ENCODE data around the gene KIAA0825. TPM values are rescaled to one million over a fixed set of nuclear protein-coding genes. Genes with fewer than 3 reads are reported as not detected.

The KIAA0825 gene
- total RNA-seq, 1 experiment from 2014 or later: 1.9 TPM

DNA sequence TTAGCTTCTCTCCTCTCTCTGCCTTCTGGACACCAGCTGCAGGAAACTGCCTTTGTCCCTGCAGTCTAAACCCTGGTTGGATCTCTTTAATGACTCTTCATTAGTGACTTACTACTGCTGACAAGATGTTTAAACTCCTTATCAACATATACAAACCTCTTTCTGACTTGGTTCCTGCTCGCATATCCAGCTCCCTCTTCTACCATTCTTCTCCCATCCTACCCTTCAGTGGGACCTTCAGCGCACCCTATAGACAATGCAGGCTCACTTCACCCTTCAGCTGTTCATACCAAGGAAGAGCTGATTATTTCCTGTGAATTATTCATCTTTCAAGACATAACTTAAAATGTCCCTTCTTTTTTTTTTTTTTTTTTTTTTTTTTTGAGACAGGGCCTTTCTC lies 436.5 kb downstream of the KIAA0825 start:
- no peak overlapping the region for H3K4me3 ChIP-seq
- H3K4me1 ChIP-seq (replicated peaks; ENCODE audit: insufficient read depth): no peaks in the 10 kb centered on the region
- no peaks in the 10 kb centered on the region for H3F3A ChIP-seq (ENCODE audit: insufficient read depth, low read depth)
- intact Hi-C loops (cut with micrococcal nuclease; ENCODE audit: unreplicated experiment): no loop called here
- no peaks in the 10 kb centered on the region for H3K36me3 ChIP-seq (ENCODE audit: low read depth)
- TF ChIP-seq, protein P1, sequence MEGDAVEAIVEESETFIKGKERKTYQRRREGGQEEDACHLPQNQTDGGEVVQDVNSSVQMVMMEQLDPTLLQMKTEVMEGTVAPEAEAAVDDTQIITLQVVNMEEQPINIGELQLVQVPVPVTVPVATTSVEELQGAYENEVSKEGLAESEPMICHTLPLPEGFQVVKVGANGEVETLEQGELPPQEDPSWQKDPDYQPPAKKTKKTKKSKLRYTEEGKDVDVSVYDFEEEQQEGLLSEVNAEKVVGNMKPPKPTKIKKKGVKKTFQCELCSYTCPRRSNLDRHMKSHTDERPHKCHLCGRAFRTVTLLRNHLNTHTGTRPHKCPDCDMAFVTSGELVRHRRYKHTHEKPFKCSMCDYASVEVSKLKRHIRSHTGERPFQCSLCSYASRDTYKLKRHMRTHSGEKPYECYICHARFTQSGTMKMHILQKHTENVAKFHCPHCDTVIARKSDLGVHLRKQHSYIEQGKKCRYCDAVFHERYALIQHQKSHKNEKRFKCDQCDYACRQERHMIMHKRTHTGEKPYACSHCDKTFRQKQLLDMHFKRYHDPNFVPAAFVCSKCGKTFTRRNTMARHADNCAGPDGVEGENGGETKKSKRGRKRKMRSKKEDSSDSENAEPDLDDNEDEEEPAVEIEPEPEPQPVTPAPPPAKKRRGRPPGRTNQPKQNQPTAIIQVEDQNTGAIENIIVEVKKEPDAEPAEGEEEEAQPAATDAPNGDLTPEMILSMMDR (conservative IDR thresholded peaks at IDR 0.05): no peak
- TF ChIP-seq EZH2 (IDR thresholded peaks at IDR 0.05; ENCODE audit: low read depth): no peak
- no peaks in the 10 kb centered on the region for H3K9me2 ChIP-seq (ENCODE audit: insufficient read depth)
- no TSS peak for BruUV-seq (replicated peaks)
- no peaks in the 10 kb centered on the region for H3K79me2 ChIP-seq (ENCODE audit: low read depth)
- H3K9me3 ChIP-seq (ENCODE audit: insufficient read depth, low read depth): no peaks in the 10 kb centered on the region
- ChIA-PET POLR2A (ENCODE audit: unreplicated experiment) (no interaction called here), CTCF (no interaction called here)
- DNase-seq: no peak
- no peak overlapping the region for H3K27ac ChIP-seq
- no peaks in the 10 kb centered on the region for H4K20me1 ChIP-seq (ENCODE audit: insufficient read depth)
- no peak overlapping the region for H3K4me2 ChIP-seq
- H3K27me3 ChIP-seq (ENCODE audit: insufficient read depth, low read depth): no peaks in the 10 kb centered on the region
- H2AFZ ChIP-seq: no peak overlapping the region

DNA sequence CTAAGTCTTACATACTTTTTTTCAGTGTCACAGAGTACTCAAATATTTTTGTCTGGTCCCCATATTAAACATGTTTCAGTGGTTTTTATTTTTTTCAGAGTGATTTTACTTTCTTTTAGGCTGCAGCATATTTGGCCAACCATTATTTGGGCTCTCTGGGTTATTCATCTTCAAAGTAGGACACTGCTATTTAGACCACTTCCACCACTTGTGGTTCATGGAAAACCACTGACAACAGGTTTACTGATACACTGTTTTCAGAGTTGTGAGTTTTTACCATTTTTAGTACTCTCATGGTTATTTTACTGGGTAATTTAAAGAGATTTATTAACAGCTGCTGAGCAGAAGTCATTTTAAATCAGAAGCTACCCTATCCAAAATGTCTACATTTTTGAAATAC lies 437.6 kb downstream of the KIAA0825 start:
- Histone ChIP-seq H3K9me2 (ENCODE audit: insufficient read depth) (no peaks in the 10 kb centered on the region), H2AFZ (no peak overlapping the region), H3K4me1 (replicated peaks; ENCODE audit: insufficient read depth) (no peaks in the 10 kb centered on the region), H3K4me2 (no peak overlapping the region), H3K4me3 (no peak overlapping the region), H3F3A (ENCODE audit: insufficient read depth, low read depth) (no peaks in the 10 kb centered on the region), H3K27ac (no peak overlapping the region), H4K20me1 (ENCODE audit: insufficient read depth) (no peaks in the 10 kb centered on the region), H3K27me3 (ENCODE audit: insufficient read depth, low read depth) (no peaks in the 10 kb centered on the region), H3K79me2 (ENCODE audit: low read depth) (no peaks in the 10 kb centered on the region), H3K9me3 (ENCODE audit: insufficient read depth, low read depth) (no peaks in the 10 kb centered on the region), H3K36me3 (ENCODE audit: low read depth) (no peaks in the 10 kb centered on the region)
- BruUV-seq (replicated peaks): no TSS peak
- no peak for TF ChIP-seq EZH2 (IDR thresholded peaks at IDR 0.05; ENCODE audit: low read depth)
- TF ChIP-seq, protein P1 (conservative IDR thresholded peaks at IDR 0.05): no peak
- CTCF ChIA-PET: no interaction called here
- intact Hi-C loops (cut with micrococcal nuclease; ENCODE audit: unreplicated experiment): no loop called here
- POLR2A ChIA-PET (ENCODE audit: unreplicated experiment): no interaction called here
- no peak for DNase-seq

DNA sequence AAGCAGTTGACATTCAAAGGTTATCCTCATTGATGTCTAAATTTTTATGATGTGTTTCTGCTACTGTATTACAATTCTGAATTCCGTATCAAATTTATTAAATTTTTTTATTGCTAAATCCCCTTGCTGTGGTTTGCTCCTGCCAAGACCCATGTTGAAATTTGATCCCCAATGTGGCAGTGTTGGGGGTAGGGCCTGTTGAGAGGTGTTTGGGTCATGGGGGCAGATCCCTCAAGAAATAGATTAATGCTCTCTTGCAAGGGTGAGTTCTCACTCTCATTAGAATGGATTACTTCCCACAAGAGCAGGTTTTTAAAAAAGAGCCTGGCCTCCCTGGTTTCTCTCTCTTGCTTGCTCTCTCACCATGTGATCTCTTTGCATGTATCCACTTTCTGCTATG lies 442.5 kb downstream of the KIAA0825 start:
- POLR2A ChIA-PET (ENCODE audit: unreplicated experiment): no interaction called here
- TF ChIP-seq EZH2 (IDR thresholded peaks at IDR 0.05; ENCODE audit: low read depth): no peak
- TF ChIP-seq, protein P1 (conservative IDR thresholded peaks at IDR 0.05): no peak
- Histone ChIP-seq H2AFZ (no peak overlapping the region), H3K27me3 (ENCODE audit: insufficient read depth, low read depth) (no peaks in the 10 kb centered on the region), H3F3A (ENCODE audit: insufficient read depth, low read depth) (no peaks in the 10 kb centered on the region), H3K4me1 (replicated peaks; ENCODE audit: insufficient read depth) (no peaks in the 10 kb centered on the region), H4K20me1 (ENCODE audit: insufficient read depth) (no peaks in the 10 kb centered on the region), H3K36me3 (ENCODE audit: low read depth) (no peaks in the 10 kb centered on the region), H3K79me2 (ENCODE audit: low read depth) (no peaks in the 10 kb centered on the region), H3K9me3 (ENCODE audit: insufficient read depth, low read depth) (no peaks in the 10 kb centered on the region), H3K4me3 (no peak overlapping the region), H3K27ac (no peak overlapping the region), H3K4me2 (no peak overlapping the region), H3K9me2 (ENCODE audit: insufficient read depth) (no peaks in the 10 kb centered on the region)
- intact Hi-C loops (cut with micrococcal nuclease; ENCODE audit: unreplicated experiment): no loop called here
- no TSS peak for BruUV-seq (replicated peaks)
- no peak for DNase-seq
- CTCF ChIA-PET: no interaction called here
